WTC11 (cell line): ENCODE measurements around the gene KNL1. TPM values are rescaled to one million over a fixed set of nuclear protein-coding genes. Genes with fewer than 3 reads are reported as not detected.

Experiments
- ATAC-seq: fragments of 200-7000 bp; cut with Tn5 transposase; 2 replicates; pipeline ENCODE4 v1.10.0; 2021; ENCODE audit warnings: mild to moderate bottlenecking, moderate library complexity
- CTCF ChIA-PET: fragments of 300-600 bp; sonication (Branson Sonifier 250); formaldehyde crosslinking; loops from one replicate; lab custom pipeline; 2021; ENCODE audit warnings: antibody characterized with exemption; lab: Charles Lee
- POLR2A ChIA-PET: fragments of 350-600 bp; sonication (Branson Sonifier 250); formaldehyde crosslinking; loops from one replicate; lab custom pipeline; 2021; ENCODE audit warnings: antibody characterized with exemption; lab: Charles Lee
- DNase-seq: peaks from one replicate; pipeline ENCODE4 v3.0.0; 2021; ENCODE audit warnings: low spot score
- H3K27ac Mint-ChIP-seq: 2 replicates; pipeline ENCODE4 v1.8.0; 2021; ENCODE audit warnings: mixed read lengths
- H3K27me3 Mint-ChIP-seq: 2 replicates; pipeline ENCODE4 v1.8.0; 2021; ENCODE audit warnings: low read depth, mild to moderate bottlenecking, moderate library complexity, mixed read lengths
- H3K36me3 Mint-ChIP-seq: 2 replicates; pipeline ENCODE4 v1.8.0; 2021; ENCODE audit warnings: mixed read lengths
- H3K4me1 Mint-ChIP-seq: 2 replicates; pipeline ENCODE4 v1.8.0; 2022; ENCODE audit warnings: mixed read lengths
- H3K4me3 Mint-ChIP-seq: 2 replicates; pipeline ENCODE4 v1.8.0; 2021; ENCODE audit warnings: mild to moderate bottlenecking, moderate library complexity, mixed read lengths
- H3K9me3 Mint-ChIP-seq: 2 replicates; pipeline ENCODE4 v1.8.0; 2021; ENCODE audit warnings: mixed read lengths
- ATF1 ChIP-seq: sonication (generic); formaldehyde crosslinking; IDR thresholded peaks from 2 replicates; pipeline ENCODE4 v1.8.1; 2023; ENCODE audit warnings: mild to moderate bottlenecking, moderate library complexity, missing genetic modification reagents
- ETV6 ChIP-seq: sonication (generic); formaldehyde crosslinking; IDR thresholded peaks from 2 replicates; pipeline ENCODE4 v1.8.1; 2022; ENCODE audit warnings: mild to moderate bottlenecking, missing genetic modification reagents
- FOXJ3 ChIP-seq: sonication (generic); formaldehyde crosslinking; IDR thresholded peaks from 2 replicates; pipeline ENCODE4 v1.9.0; 2021; ENCODE audit warnings: missing genetic modification reagents, mild to moderate bottlenecking, borderline replicate concordance
- JAZF1 ChIP-seq: fragments of 250-450 bp; sonication (Bioruptor Pico); IDR thresholded peaks from 2 replicates; pipeline ENCODE4 v1.9.0; 2021; ENCODE audit warnings: moderate library complexity, mild to moderate bottlenecking, inconsistent platforms
- NFYB ChIP-seq: sonication (generic); formaldehyde crosslinking; conservative IDR thresholded peaks from 2 replicates; pipeline ENCODE4 v1.8.0; 2022; ENCODE audit warnings: low read depth, missing genetic modification reagents
- NR2C2 ChIP-seq: sonication (generic); formaldehyde crosslinking; IDR thresholded peaks from 2 replicates; pipeline ENCODE4 v1.8.0; 2022; ENCODE audit warnings: mild to moderate bottlenecking, missing genetic modification reagents
- OVOL2 ChIP-seq: fragments of 250-450 bp; sonication (Bioruptor Pico); IDR thresholded peaks from 2 replicates; pipeline ENCODE4 v1.9.0; 2021; ENCODE audit warnings: mild to moderate bottlenecking, borderline replicate concordance
- RORB ChIP-seq: fragments of 250-450 bp; sonication (Bioruptor Pico); IDR thresholded peaks from 2 replicates; pipeline ENCODE4 v1.9.0; 2021; ENCODE audit warnings: mild to moderate bottlenecking
- SMAD3 ChIP-seq: sonication (generic); formaldehyde crosslinking; IDR thresholded peaks from 2 replicates; pipeline ENCODE4 v1.8.0; 2022; ENCODE audit warnings: missing genetic modification reagents, mild to moderate bottlenecking, borderline replicate concordance
- SP1 ChIP-seq: sonication (generic); formaldehyde crosslinking; conservative IDR thresholded peaks from 2 replicates; pipeline ENCODE4 v1.8.1; 2022; ENCODE audit warnings: missing genetic modification reagents
- TEAD1 ChIP-seq: sonication (generic); formaldehyde crosslinking; IDR thresholded peaks from 2 replicates; pipeline ENCODE4 v1.8.0; 2022; ENCODE audit warnings: mild to moderate bottlenecking, missing genetic modification reagents
- total RNA-seq: library from RNA; stranded (reverse); gene quantifications from 3 replicates; pipeline ENCODE4 v1.2.3, GENCODE V29; 2021
- TF ChIP-seq, protein P1 (sequence below): sonication (generic); formaldehyde crosslinking; IDR thresholded peaks from 2 replicates; pipeline ENCODE4 v1.8.1; 2023; ENCODE audit warnings: mild to moderate bottlenecking, missing genetic modification reagents, moderate library complexity
- TF ChIP-seq, protein P2 (sequence below): sonication (generic); formaldehyde crosslinking; IDR thresholded peaks from 2 replicates; pipeline ENCODE4 v1.8.0; 2023; ENCODE audit warnings: missing genetic modification reagents
- TF ChIP-seq, protein P3 (sequence below): sonication (generic); formaldehyde crosslinking; IDR thresholded peaks from 2 replicates; pipeline ENCODE4 v1.8.0; 2022; ENCODE audit warnings: mild to moderate bottlenecking, missing genetic modification reagents
- TF ChIP-seq, protein P4 (sequence below): sonication (generic); formaldehyde crosslinking; IDR thresholded peaks from 2 replicates; pipeline ENCODE4 v1.8.0; 2023; ENCODE audit warnings: mild to moderate bottlenecking, missing genetic modification reagents
- TF ChIP-seq, protein P5 (sequence below): sonication (generic); formaldehyde crosslinking; IDR thresholded peaks from 2 replicates; pipeline ENCODE4 v1.8.1; 2023; ENCODE audit warnings: mild to moderate bottlenecking, moderate library complexity, missing genetic modification reagents
- TF ChIP-seq, protein P6 (sequence below): sonication (generic); formaldehyde crosslinking; IDR thresholded peaks from 2 replicates; pipeline ENCODE4 v1.8.1; 2022; ENCODE audit warnings: mild to moderate bottlenecking, moderate library complexity, missing genetic modification reagents
- TF ChIP-seq, protein P7 (sequence below): sonication (generic); formaldehyde crosslinking; IDR thresholded peaks from 2 replicates; pipeline ENCODE4 v1.8.1; 2022; ENCODE audit warnings: low read depth, mild to moderate bottlenecking, moderate library complexity, missing genetic modification reagents, borderline replicate concordance

KNL1 gene
- total RNA-seq, 1 experiment from 2014 or later: 24.0 TPM

DNA sequence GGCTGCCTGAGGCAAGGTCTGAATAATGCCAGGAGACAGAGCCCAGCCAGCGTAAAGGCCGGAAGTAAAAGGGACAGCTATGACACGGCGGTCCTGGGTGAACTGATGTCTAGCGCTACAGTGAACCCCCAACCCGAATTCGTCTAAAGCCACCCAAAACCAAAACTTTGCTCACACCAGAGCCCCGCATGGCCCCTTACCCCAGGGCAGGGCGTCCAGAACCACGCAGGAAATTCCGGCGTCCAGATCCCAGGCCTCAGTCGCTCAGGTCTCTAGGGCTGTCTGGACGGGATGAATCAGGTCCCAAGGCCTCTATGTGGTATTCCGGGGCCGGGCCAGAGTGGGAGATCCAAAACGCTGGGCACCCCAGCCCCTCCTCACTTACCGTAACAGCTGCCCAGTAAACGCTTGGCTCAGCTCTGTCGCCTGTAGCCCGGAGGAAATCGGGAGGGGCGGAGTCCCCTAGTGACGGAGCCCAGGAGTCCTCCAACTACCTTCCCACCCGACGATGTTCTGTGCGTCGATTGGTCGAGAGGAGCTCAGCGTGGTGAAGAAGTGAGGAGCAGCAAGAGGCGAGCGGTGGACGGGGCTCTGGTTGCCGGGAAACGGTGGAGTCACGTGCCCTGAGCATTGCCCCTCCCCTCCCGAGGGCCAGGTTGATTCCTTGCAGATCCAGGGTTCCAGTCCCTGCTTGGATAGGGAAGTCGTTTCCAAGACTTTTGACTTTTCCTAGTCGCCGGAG is 29.3 kb upstream of the KNL1 start, which contains the start of gene CCDC32 (continued):
- no peak for TF ChIP-seq ATF1 (CRISPR knock-in tag)
- TF ChIP-seq, protein P1, sequence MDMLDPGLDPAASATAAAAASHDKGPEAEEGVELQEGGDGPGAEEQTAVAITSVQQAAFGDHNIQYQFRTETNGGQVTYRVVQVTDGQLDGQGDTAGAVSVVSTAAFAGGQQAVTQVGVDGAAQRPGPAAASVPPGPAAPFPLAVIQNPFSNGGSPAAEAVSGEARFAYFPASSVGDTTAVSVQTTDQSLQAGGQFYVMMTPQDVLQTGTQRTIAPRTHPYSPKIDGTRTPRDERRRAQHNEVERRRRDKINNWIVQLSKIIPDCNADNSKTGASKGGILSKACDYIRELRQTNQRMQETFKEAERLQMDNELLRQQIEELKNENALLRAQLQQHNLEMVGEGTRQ: peak; percentile 99
- TF ChIP-seq, protein P2, sequence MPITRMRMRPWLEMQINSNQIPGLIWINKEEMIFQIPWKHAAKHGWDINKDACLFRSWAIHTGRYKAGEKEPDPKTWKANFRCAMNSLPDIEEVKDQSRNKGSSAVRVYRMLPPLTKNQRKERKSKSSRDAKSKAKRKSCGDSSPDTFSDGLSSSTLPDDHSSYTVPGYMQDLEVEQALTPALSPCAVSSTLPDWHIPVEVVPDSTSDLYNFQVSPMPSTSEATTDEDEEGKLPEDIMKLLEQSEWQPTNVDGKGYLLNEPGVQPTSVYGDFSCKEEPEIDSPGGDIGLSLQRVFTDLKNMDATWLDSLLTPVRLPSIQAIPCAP: no peak
- TF ChIP-seq TEAD1 (CRISPR knock-in tag): no peak
- TF ChIP-seq RORB (CRISPR knock-in tag): no peak
- peak; percentile 54; the same call in 1 of the 2 replicates for TF ChIP-seq NFYB (CRISPR knock-in tag)
- TF ChIP-seq SP1 (CRISPR knock-in tag): 0 out of 2 replicates have a peak, but pooled peaks have one; percentile 34
- TF ChIP-seq ETV6: peak; percentile 62; the same call in 1 of the 2 replicates
- TF ChIP-seq, all 79 proteins: peak for 8

DNA sequence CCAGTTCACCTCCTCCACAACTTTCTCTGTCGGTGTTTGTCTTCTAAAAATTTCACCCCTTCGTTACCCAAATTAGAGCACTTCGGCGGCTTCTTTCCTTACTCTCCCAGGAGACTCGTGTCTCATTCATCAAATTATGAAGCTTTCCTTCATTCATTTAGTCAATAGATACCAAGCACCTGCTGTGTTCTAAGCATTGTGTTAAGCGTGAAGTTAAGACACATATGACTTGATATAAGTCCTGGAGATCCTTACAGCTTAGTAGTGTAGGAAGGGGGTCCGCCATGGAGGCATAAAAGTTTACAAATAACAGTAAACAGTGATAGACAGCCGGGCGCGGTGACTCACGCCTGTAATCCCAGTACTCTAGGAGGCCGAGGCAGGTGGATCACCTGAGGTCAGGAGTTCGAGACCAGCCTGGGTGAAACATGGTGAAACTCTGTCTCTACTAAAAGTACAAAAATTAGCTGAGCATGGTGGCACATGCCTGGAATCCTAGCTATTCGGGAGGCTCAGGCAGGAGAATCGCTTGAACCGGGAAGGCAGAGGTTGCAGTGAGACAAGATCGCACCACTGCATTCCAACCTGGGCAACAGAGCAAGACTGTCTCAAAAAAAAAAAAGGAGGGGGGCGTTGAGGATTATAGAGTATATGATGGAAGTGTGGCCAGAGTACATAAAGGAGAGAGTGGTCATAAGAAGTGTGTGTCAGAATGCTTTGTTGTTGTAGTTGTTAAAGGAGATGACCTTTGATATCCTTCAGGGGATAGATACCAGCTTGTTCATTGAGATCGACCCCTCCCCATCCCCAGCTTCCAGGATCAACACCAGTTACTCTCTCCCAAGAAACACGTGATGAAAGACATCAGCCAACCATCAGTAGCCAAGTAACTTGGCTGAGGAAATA is 28.5 kb upstream of the KNL1 start:
- no peak for DNase-seq
- Mint-ChIP-seq H3K27me3 (no peaks in the 10 kb centered on the region), H3K9me3 (no peaks in the 10 kb centered on the region), H3K4me1 (peaks cover 29% of the 10 kb centered on the region), H3K27ac (peak overlapping the region; percentile 92), H3K36me3 (no peaks in the 10 kb centered on the region), H3K4me3 (peak overlapping the region; percentile 89)
- ChIA-PET POLR2A (interaction anchor here (0.6 to 1.1 kb wide), 6 partner anchors 11 to 763 kb away, joined by 3 to 6 read pairs (median 4); no protein-coding TSS in a partner anchor), CTCF (interaction anchor here (0.5 to 1.9 kb wide), 21 partner anchors 9 to 578 kb away, joined by 3 to 15 read pairs (median 4); partner anchors contain the start of gene VPS18)
- TF ChIP-seq, protein P3, sequence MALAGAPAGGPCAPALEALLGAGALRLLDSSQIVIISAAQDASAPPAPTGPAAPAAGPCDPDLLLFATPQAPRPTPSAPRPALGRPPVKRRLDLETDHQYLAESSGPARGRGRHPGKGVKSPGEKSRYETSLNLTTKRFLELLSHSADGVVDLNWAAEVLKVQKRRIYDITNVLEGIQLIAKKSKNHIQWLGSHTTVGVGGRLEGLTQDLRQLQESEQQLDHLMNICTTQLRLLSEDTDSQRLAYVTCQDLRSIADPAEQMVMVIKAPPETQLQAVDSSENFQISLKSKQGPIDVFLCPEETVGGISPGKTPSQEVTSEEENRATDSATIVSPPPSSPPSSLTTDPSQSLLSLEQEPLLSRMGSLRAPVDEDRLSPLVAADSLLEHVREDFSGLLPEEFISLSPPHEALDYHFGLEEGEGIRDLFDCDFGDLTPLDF: no peak
- TF ChIP-seq, protein P4, sequence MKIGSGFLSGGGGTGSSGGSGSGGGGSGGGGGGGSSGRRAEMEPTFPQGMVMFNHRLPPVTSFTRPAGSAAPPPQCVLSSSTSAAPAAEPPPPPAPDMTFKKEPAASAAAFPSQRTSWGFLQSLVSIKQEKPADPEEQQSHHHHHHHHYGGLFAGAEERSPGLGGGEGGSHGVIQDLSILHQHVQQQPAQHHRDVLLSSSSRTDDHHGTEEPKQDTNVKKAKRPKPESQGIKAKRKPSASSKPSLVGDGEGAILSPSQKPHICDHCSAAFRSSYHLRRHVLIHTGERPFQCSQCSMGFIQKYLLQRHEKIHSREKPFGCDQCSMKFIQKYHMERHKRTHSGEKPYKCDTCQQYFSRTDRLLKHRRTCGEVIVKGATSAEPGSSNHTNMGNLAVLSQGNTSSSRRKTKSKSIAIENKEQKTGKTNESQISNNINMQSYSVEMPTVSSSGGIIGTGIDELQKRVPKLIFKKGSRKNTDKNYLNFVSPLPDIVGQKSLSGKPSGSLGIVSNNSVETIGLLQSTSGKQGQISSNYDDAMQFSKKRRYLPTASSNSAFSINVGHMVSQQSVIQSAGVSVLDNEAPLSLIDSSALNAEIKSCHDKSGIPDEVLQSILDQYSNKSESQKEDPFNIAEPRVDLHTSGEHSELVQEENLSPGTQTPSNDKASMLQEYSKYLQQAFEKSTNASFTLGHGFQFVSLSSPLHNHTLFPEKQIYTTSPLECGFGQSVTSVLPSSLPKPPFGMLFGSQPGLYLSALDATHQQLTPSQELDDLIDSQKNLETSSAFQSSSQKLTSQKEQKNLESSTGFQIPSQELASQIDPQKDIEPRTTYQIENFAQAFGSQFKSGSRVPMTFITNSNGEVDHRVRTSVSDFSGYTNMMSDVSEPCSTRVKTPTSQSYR (CRISPR knock-in tag): no peak
- TF ChIP-seq SMAD3 (CRISPR knock-in tag): 0 out of 2 replicates have a peak, but pooled peaks have one; percentile 1
- ATAC-seq: no peak

DNA sequence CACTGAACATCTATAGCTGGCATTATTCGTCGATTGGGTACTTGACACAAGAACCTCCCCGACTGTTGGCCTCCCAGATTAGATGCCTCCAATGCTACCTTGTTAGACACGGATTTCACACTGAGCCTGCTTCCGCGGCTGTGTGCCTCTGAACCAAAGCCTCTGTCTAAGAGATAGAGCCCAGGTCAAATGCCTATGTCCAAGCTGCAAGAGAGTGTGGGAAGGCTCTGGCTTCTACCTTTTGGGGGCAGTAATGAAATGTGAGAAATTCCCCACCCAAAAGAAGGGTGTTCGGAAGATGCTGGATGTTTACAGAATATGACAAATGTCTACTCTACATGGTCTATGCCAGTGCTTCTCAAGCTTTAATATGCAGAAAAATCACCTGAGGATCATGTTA is 26.9 kb upstream of the KNL1 start:
- Mint-ChIP-seq H3K27me3 (no peaks in the 10 kb centered on the region), H3K27ac (no peak overlapping the region), H3K9me3 (no peaks in the 10 kb centered on the region), H3K36me3 (peaks cover 4% of the 10 kb centered on the region), H3K4me1 (peaks cover 32% of the 10 kb centered on the region), H3K4me3 (no peak overlapping the region)
- peak; percentile 12; the same call in 1 of the 2 replicates for ATAC-seq
- TF ChIP-seq OVOL2 (CRISPR knock-in tag) (no peak), FOXJ3 (CRISPR knock-in tag) (no peak), RORB (CRISPR knock-in tag) (no peak), NR2C2 (CRISPR knock-in tag) (no peak), JAZF1 (CRISPR knock-in tag) (no peak)
- TF ChIP-seq, protein P5, sequence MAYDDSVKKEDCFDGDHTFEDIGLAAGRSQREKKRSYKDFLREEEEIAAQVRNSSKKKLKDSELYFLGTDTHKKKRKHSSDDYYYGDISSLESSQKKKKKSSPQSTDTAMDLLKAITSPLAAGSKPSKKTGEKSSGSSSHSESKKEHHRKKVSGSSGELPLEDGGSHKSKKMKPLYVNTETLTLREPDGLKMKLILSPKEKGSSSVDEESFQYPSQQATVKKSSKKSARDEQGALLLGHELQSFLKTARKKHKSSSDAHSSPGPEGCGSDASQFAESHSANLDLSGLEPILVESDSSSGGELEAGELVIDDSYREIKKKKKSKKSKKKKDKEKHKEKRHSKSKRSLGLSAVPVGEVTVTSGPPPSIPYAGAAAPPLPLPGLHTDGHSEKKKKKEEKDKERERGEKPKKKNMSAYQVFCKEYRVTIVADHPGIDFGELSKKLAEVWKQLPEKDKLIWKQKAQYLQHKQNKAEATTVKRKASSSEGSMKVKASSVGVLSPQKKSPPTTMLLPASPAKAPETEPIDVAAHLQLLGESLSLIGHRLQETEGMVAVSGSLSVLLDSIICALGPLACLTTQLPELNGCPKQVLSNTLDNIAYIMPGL (CRISPR knock-in tag): no peak
- TF ChIP-seq, protein P6, sequence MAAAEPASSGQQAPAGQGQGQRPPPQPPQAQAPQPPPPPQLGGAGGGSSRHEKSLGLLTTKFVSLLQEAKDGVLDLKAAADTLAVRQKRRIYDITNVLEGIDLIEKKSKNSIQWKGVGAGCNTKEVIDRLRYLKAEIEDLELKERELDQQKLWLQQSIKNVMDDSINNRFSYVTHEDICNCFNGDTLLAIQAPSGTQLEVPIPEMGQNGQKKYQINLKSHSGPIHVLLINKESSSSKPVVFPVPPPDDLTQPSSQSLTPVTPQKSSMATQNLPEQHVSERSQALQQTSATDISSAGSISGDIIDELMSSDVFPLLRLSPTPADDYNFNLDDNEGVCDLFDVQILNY: no peak
- TF ChIP-seq, protein P7, sequence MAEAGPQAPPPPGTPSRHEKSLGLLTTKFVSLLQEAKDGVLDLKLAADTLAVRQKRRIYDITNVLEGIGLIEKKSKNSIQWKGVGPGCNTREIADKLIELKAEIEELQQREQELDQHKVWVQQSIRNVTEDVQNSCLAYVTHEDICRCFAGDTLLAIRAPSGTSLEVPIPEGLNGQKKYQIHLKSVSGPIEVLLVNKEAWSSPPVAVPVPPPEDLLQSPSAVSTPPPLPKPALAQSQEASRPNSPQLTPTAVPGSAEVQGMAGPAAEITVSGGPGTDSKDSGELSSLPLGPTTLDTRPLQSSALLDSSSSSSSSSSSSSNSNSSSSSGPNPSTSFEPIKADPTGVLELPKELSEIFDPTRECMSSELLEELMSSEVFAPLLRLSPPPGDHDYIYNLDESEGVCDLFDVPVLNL (CRISPR knock-in tag): no peak
- CTCF ChIA-PET: interaction anchor here (0.6 to 1.8 kb wide), 7 partner anchors 10 to 240 kb away, joined by 3 to 9 read pairs (median 5); partner anchors contain the start of gene DNAJC17
- peak; percentile 36 for DNase-seq
- POLR2A ChIA-PET: no interaction called here
